Small intestine (tissue), 16 donors: ENCODE data around the gene TFB2M. TPM values are rescaled to one million over a fixed set of nuclear protein-coding genes. Genes with fewer than 3 reads are reported as not detected.
"Not testable (repeated sequence)": the region's sequence is repeated elsewhere in the genome, so short reads cannot be mapped to it uniquely, and the experiment has no call there.

ENCODE experiments used
- DNase-seq, 2 donors: peaks; one replicate each; pipeline versions ENCODE4 v3.0.0 to v3.0.0-alpha.2; 2013
- FAIRE-seq: peaks from 2 replicates; lab custom pipeline; 2012; peaks lifted over from hg19 to GRCh38; lab: Jason Lieb, UNC
- H3K27ac ChIP-seq, 3 donors: one replicate each; pipeline ENCODE4 v1.5.1; 2013; ENCODE audit warnings: low read length in 2 of 3, mild to moderate bottlenecking in 2 of 3, control low read depth in 1 of 3, inconsistent platforms in 1 of 3, low read depth in 1 of 3, moderate library complexity in 1 of 3
- H3K27me3 ChIP-seq, 3 donors: one replicate each; pipeline ENCODE4 v1.6.1; 2013; ENCODE audit warnings: low read length in 3 of 3, inconsistent platforms in 1 of 3; ENCODE audit not compliant: control insufficient read depth in 3 of 3, insufficient read depth in 3 of 3
- H3K36me3 ChIP-seq, 3 donors: one replicate each; pipeline ENCODE4 v1.6.1; 2013; ENCODE audit warnings: low read length in 3 of 3, inconsistent platforms in 1 of 3, low read depth in 1 of 3, mild to moderate bottlenecking in 1 of 3, moderate library complexity in 1 of 3; ENCODE audit not compliant: control insufficient read depth in 3 of 3, insufficient read depth in 2 of 3
- H3K4me1 ChIP-seq, 3 donors: one replicate each; pipeline ENCODE4 v1.6.1; 2013; ENCODE audit warnings: low read length in 2 of 3, inconsistent platforms in 1 of 3, low read depth in 1 of 3, mild to moderate bottlenecking in 1 of 3, moderate library complexity in 1 of 3; ENCODE audit not compliant: control insufficient read depth in 3 of 3, insufficient read depth in 2 of 3
- H3K4me3 ChIP-seq, 3 donors: one replicate each; pipeline ENCODE4 v1.5.1; 2013; ENCODE audit warnings: low read length in 3 of 3, control low read depth in 1 of 3, inconsistent platforms in 1 of 3, low read depth in 1 of 3, mild to moderate bottlenecking in 1 of 3, moderate library complexity in 1 of 3
- H3K9me3 ChIP-seq, 2 donors: one replicate each; pipeline ENCODE4 v1.6.1; 2013; ENCODE audit warnings: low read depth in 1 of 2, low read length in 1 of 2; ENCODE audit not compliant: control insufficient read depth in 2 of 2, insufficient read depth in 1 of 2
- WGBS, 3 donors: extraction: QIAGEN DNeasy Blood & Tissue Kit; methylation state at CpG; one replicate each; pipeline ENCODE4 v1.1.7; 2013; 5-methylcytosine and 5-hydroxymethylcytosine counted together
- long read RNA-seq, 10 donors: transcript quantifications; one replicate each; lab custom pipeline, GENCODE V29; 2026
- polyA plus RNA-seq, 4 donors: library from polyadenylated mRNA; stranded (reverse) in 3 of 4; unstranded in 1 of 4; fragments of 200-250 nt in 3 of 4; fragments of 120-200 nt in 1 of 4; gene quantifications; one replicate each; pipeline versions ENCODE4 v1.2.1 to v1.2.3, GENCODE V29; 2013
- donor health status: healthy with polysubstance abuse.
- donor health status: control.
- donor health status: control.
- donor health status: Bipolar disorder and iron deficiency.
- donor health status: healthy.

Gene TFB2M, protein sequence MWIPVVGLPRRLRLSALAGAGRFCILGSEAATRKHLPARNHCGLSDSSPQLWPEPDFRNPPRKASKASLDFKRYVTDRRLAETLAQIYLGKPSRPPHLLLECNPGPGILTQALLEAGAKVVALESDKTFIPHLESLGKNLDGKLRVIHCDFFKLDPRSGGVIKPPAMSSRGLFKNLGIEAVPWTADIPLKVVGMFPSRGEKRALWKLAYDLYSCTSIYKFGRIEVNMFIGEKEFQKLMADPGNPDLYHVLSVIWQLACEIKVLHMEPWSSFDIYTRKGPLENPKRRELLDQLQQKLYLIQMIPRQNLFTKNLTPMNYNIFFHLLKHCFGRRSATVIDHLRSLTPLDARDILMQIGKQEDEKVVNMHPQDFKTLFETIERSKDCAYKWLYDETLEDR
- 10 to 100 TPM in 2 of 4 donors, 1 to 10 TPM in 2; 7.8 to 16.6 (median 10.4) TPM for polyA plus RNA-seq
- long read RNA-seq, donor 1: 0 reads
- long read RNA-seq, donor 2, partial matches to known transcripts: 0 of 1 reads
- long read RNA-seq, donor 2, other reads (novel, unspliced or antisense): 0 of 1 reads
- long read RNA-seq, donor 3, partial matches to known transcripts: 0 of 2 reads
- long read RNA-seq, donor 3, other reads (novel, unspliced or antisense): 0 of 2 reads
- long read RNA-seq, donor 4, partial matches to known transcripts: 0 of 1 reads
- long read RNA-seq, donor 4, other reads (novel, unspliced or antisense): 0 of 1 reads
- long read RNA-seq, donor 5, partial matches to known transcripts: 0 of 1 reads
- long read RNA-seq, donor 5, other reads (novel, unspliced or antisense): 0 of 1 reads
- long read RNA-seq, donor 6, partial matches to known transcripts: 0 of 4 reads
- long read RNA-seq, donor 6, other reads (novel, unspliced or antisense): 0 of 4 reads
- long read RNA-seq, donor 7: 0 reads
- long read RNA-seq, donor 8, partial matches to known transcripts: 0 of 3 reads
- long read RNA-seq, donor 8, other reads (novel, unspliced or antisense): 0 of 3 reads
- long read RNA-seq, donor 9: 0 reads
- long read RNA-seq, donor 10, partial matches to known transcripts: 0 of 4 reads
- long read RNA-seq, donor 10, other reads (novel, unspliced or antisense): 0 of 4 reads

DNA sequence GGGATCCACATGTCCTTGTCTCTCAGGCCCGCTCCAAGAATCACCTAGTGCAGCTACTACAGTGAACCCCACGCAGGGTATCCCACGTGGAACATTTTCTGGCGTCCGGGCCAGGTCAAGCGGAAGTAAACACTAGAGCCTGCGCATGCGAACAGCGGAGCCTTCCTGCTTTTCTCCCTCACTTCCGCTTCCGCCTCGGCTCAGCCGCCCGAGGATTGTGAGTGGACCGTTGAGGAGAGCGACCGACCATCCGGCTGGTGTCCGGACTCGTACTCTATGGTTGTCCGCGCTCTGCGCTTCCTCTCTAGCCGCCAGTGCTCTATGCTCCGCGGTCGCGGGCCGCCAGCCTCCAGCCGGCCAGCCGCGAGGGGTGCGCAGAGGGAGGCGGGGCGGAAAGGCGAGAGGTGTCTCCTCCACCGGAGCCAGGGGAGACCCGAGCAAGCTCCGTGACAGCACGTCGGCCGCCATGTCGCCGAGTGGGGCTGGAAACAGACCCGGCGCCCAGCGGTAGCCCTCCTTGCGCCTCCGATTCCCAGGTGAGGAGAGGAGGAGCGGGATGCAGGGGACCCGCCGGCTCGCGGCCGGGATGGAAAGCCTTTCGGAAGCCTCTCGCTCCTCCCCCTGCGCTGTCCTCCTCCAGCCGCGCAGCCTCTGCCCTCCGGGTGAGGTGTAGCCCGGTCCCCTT, at the start of gene TFB2M, which contains the start of gene CNST:
Gene TFB2M, minus strand, starts transcription at position 134 of the 685 bp plus-strand sequence. Its CDS starts 123 bp downstream, at position 11.
Gene CNST, plus strand, starts transcription at position 329 of the 685 bp plus-strand sequence. CDS start 25,107 bp downstream, outside the sequence.
- H3K4me3 ChIP-seq: peak within 1 kb of the TSS; percentile 90 to 94 (median 94)
- H3K9me3 ChIP-seq: no peaks in the 10 kb centered on the region
- H3K27me3 ChIP-seq: no peaks in the 10 kb centered on the region
- FAIRE-seq (no peak), DNase-seq (peak; percentile 99)
- H3K36me3 ChIP-seq: peaks cover 0 to 8% (median 0%) of the 10 kb centered on the region in 3 donors
- peak within 1 kb of the TSS; percentile 87 to 97 (median 96) for H3K27ac ChIP-seq
- 0% methylated on average over 41 to 61 of the region's 62 CpGs for WGBS, 3 donors
- H3K4me1 ChIP-seq: peaks cover 3 to 11% (median 8%) of the 10 kb centered on the region in 3 donors

DNA sequence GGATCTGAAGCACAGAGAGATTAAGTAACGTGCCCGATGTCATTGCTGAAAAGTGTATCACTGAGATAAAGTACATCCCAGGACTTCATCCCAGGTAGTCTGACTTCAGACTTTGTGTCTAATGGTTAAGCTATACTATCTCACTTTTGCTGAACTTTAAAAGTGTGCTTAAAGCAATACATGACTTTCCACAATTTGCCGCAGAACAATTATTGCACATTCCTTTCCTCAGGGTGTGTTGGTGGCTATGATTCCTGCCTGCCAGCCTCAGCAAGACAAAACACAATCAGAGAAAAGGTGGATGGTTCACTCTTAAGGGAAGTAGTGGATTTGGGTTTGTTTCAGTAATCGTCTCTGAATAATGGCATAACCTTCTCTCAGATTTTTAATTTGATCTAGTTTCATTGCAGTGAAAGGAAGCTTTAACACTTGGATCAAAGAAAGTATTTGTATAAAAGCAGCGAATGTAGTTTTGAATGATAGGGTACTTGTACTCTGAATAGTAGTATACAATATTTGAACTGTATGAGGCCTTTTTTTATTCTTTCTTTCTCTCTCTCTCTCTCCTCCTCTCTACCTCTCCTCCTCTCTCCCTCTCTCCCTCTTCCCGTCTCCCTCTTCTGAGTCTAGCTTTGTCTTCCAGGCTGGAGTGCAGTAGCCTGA, 47.2 kb upstream of the TFB2M start:
- Histone ChIP-seq H3K4me1 (peaks cover 0 to 2% (median 0%) of the 10 kb centered on the region in 3 donors), H3K27ac (no peak overlapping the region), H3K4me3 (no peak overlapping the region), H3K9me3 (no peaks in the 10 kb centered on the region), H3K36me3 (peaks cover 0 to 2% (median 0%) of the 10 kb centered on the region in 3 donors), H3K27me3 (no peaks in the 10 kb centered on the region)
- FAIRE-seq (no peak), DNase-seq (peak in 1 of 2 donors; percentile 50)
- WGBS, 3 donors: 74 to 80% (median 77%) methylated on average over 6 of the region's 6 CpGs

DNA sequence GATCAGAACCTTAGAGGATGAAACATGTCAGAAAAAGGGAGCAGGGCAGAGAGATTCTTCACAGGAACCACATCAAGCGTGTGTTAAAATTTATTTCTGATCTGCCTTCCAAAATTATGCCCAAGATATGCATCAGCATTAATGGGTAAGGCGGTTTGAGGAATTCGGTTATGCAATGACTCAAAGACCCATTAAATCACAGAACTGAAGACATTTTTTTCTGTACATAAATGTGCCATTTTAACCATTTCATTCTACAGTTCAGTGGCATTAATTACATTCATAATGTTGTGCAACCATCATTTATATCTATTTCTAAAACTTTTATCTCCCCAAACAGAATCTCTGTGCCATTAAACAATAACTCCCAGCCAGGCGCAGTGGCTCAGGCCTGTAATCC, 43.6 kb upstream of the TFB2M start:
- H3K9me3 ChIP-seq: peaks cover 0 to 18% of the 10 kb centered on the region in 2 donors
- FAIRE-seq: no peak
- H3K27me3 ChIP-seq: no peaks in the 10 kb centered on the region
- H3K36me3 ChIP-seq: peaks cover 0 to 7% (median 0%) of the 10 kb centered on the region in 3 donors
- WGBS, 3 donors: 91 to 96% (median 95%) methylated on average over 4 of the region's 4 CpGs
- H3K27ac ChIP-seq: peak overlapping the region in 1 of 3 donors; percentile 31
- H3K4me1 ChIP-seq: peaks cover 0 to 2% (median 0%) of the 10 kb centered on the region in 3 donors
- no peak overlapping the region for H3K4me3 ChIP-seq
- no peak for DNase-seq

DNA sequence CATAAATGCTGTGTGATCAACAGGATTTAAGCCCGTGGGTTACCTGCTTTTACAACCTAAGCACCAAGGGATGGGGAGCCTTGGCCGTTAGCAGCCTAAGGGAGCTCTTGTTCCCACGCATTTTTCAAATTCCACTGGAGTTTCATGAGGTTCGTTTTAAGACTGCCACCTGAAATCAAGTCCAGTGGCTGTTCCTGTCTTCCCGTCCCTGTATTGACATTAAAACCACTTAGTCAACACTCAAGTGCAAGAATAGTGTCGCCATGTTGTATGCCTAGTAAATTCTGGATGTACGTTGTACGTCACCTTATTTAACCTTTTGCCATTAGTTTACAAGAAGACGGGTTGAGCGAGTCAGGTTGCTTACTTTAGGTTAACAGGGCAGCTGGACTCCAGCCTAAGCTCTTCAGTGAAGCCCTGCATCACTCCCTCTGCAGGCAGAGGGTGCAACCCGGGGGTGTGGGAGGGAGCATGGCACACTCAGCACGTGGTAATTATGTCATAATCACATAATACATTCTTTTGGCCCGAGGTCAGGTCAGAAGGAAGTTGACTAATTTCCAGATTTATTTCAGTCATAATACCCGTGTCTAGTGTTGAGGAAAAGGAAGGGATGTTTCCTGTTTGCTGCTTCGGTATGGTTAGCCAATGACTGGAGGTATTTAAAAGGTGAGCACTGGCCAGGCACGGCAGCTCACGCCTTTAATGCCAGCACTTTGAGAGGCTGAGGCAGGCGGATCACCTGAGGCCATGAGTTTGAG, 42.7 kb upstream of the TFB2M start:
- Histone ChIP-seq H3K27ac (peak overlapping the region in 2 of 3 donors; percentile 14 to 78), H3K27me3 (no peaks in the 10 kb centered on the region), H3K36me3 (peaks cover 0 to 7% (median 0%) of the 10 kb centered on the region in 3 donors), H3K9me3 (peaks cover 0 to 23% of the 10 kb centered on the region in 2 donors), H3K4me1 (peaks cover 0 to 2% (median 0%) of the 10 kb centered on the region in 3 donors), H3K4me3 (no peak overlapping the region)
- peak; percentile 55 to 66 for DNase-seq
- 43 to 55% (median 53%) methylated on average over 18 of the region's 18 CpGs for WGBS, 3 donors
- FAIRE-seq: no peak

DNA sequence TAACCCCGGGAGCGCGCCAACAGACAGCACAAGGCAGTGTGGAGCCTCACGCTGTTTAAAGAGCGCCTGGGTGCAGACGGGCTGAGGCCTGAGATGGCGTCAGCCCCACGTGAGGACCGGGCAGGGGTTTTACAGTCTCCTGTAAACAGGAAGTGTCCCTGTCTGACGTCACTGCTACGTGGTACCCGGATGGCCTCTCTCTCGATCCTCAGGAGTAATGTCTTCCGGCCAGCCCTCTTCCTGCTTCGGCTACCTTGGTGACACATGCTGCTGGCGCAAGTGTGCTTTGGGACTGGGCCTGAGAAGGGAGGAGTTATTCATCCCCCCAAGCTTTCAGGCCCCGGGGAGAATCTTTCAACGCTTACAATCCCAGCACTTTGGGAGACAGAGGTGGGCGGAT, 41.4 kb upstream of the TFB2M start:
- Histone ChIP-seq H3K27me3 (no peaks in the 10 kb centered on the region), H3K9me3 (peaks cover 0 to 28% of the 10 kb centered on the region in 2 donors), H3K36me3 (peaks cover 0 to 7% (median 0%) of the 10 kb centered on the region in 3 donors), H3K27ac (peak overlapping the region in 1 of 3 donors; percentile 3), H3K4me3 (no peak overlapping the region), H3K4me1 (peaks cover 0 to 2% (median 0%) of the 10 kb centered on the region in 3 donors)
- DNase-seq (no peak), FAIRE-seq (no peak)
- 88 to 91% (median 89%) methylated on average over 19 of the region's 19 CpGs for WGBS, 3 donors

DNA sequence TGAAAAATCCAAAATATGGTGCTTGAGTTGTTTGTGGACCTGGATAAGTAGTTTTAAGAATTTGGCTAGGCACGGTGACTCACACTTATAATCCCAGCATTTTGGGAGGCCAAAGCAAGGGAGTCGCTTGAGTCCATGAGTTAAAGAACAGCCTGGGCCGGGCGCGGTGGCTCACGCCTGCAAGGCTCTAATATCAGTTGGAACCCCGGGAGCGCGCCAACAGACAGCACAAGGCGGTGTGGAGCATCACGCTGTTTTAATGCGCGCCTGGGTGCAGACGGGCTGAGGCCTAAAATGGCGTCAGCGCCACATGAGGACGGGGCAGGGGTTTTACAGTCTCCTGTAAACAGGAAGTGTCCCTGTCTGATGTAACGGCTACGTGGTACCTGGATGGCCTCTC, 39.2 kb upstream of the TFB2M start:
- H3K27me3 ChIP-seq, H3K4me3 ChIP-seq, DNase-seq, FAIRE-seq, H3K4me1 ChIP-seq, H3K27ac ChIP-seq, H3K36me3 ChIP-seq: not testable (repeated sequence)
- 96 to 97% (median 97%) methylated on average over 19 of the region's 19 CpGs for WGBS, 3 donors
- peaks cover 0 to 28% of the 10 kb centered on the region in 2 donors for H3K9me3 ChIP-seq

DNA sequence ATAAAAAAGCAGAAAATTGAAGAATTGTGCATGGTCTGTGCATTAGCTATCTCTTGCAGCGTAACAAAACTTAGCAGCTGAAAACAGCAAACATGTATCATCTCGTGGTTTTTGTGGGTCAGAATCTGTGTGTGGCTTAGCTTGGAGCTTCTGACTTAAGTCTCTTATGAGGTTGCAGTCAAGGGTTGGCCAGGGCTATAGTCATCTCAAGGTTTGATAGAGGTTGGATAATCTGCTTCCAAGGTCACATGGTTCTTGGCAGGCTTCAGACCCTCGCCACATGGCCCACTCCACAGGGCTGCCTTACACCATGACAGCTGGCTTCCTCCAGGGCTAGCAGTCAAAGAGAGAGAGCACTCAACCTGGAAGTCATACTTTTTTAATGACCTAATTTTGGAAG, 36.1 kb upstream of the TFB2M start:
- H3K27ac ChIP-seq: no peak overlapping the region
- peaks cover 0 to 2% (median 0%) of the 10 kb centered on the region in 3 donors for H3K4me1 ChIP-seq
- no peaks in the 10 kb centered on the region for H3K27me3 ChIP-seq
- DNase-seq (no peak), FAIRE-seq (no peak)
- no peak overlapping the region for H3K4me3 ChIP-seq
- peaks cover 0 to 3% (median 2%) of the 10 kb centered on the region in 3 donors for H3K36me3 ChIP-seq
- H3K9me3 ChIP-seq: peaks cover 0 to 20% of the 10 kb centered on the region in 2 donors
- 78 to 86% (median 79%) methylated on average over 3 of the region's 3 CpGs for WGBS, 3 donors
